Measurements from ENCODE around the gene MACROD2.

GRCh38 chr20:14709439-14709838, 714.1 kb downstream of the MACROD2 start:
- no peak for TF ChIP-seq CTCF (tag by site-specific recombination; IDR thresholded peaks at IDR 0.05)
- TF ChIP-seq, protein P1, sequence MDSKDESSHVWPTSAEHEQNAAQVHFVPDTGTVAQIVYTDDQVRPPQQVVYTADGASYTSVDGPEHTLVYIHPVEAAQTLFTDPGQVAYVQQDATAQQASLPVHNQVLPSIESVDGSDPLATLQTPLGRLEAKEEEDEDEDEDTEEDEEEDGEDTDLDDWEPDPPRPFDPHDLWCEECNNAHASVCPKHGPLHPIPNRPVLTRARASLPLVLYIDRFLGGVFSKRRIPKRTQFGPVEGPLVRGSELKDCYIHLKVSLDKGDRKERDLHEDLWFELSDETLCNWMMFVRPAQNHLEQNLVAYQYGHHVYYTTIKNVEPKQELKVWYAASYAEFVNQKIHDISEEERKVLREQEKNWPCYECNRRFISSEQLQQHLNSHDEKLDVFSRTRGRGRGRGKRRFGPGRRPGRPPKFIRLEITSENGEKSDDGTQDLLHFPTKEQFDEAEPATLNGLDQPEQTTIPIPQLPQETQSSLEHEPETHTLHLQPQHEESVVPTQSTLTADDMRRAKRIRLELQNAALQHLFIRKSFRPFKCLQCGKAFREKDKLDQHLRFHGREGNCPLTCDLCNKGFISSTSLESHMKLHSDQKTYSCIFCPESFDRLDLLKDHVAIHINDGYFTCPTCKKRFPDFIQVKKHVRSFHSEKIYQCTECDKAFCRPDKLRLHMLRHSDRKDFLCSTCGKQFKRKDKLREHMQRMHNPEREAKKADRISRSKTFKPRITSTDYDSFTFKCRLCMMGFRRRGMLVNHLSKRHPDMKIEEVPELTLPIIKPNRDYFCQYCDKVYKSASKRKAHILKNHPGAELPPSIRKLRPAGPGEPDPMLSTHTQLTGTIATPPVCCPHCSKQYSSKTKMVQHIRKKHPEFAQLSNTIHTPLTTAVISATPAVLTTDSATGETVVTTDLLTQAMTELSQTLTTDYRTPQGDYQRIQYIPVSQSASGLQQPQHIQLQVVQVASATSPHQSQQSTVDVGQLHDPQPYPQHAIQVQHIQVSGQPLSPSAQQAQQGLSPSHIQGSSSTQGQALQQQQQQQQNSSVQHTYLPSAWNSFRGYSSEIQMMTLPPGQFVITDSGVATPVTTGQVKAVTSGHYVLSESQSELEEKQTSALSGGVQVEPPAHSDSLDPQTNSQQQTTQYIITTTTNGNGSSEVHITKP (tag by site-specific recombination; IDR thresholded peaks at IDR 0.05): no peak
- TF ChIP-seq ZNF302 (tag by site-specific recombination; IDR thresholded peaks at IDR 0.05; ENCODE audit: low read depth): no peak
- no peak for TF ChIP-seq ZNF792 (tag by site-specific recombination; IDR thresholded peaks at IDR 0.05)
- TF ChIP-seq ZNF76 (tag by site-specific recombination; IDR thresholded peaks at IDR 0.05; ENCODE audit: borderline replicate concordance, low read depth): no peak
- TF ChIP-seq ZNF416 (tag by site-specific recombination; IDR thresholded peaks at IDR 0.05): no peak
- TF ChIP-seq ZNF626 (tag by site-specific recombination; IDR thresholded peaks at IDR 0.05): no peak
- no peak for TF ChIP-seq TRIM28 (IDR thresholded peaks at IDR 0.05; ENCODE audit: borderline replicate concordance, low read length)
- TF ChIP-seq ZNF558 (tag by site-specific recombination; IDR thresholded peaks at IDR 0.05): no peak
- no peak for TF ChIP-seq GLI4 (tag by site-specific recombination; IDR thresholded peaks at IDR 0.05)
- no peak for TF ChIP-seq ZNF394 (tag by site-specific recombination; IDR thresholded peaks at IDR 0.05; ENCODE audit: borderline replicate concordance)
